ENCODE results near the gene ARHGAP25. TPM values are rescaled to one million over a fixed set of nuclear protein-coding genes. Genes with fewer than 3 reads are reported as not detected.

ARHGAP25 gene
- polyA plus RNA-seq, 3 donors = 20.8 to 56.8 (median 36.3) TPM

DNA sequence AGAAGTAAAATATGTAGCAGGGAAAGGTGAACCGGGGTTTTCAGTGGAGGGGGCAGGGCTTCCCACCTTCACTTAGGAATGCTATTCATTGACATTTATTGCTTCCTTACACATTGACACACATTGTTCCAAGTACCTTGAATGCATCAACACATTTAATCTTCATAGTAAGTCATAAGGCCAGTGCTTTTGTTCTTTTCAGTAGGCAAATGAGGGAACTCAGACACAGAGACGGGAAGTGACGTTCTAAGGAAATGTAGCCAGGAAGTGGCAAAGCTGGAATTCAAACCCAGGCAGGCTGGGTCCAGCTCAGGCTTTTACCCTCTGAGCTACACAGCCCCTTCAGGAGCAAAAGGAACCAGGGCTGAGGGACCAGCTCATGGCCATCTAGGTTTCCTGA, 115.9 kb downstream of the ARHGAP25 start:
- Histone ChIP-seq H3K4me1 (ENCODE audit: control insufficient read depth in 1 of 2, insufficient read depth in 2 of 2, low read length in 2 of 2) (peaks cover 8 to 16% of the 10 kb centered on the region in 2 donors), H3K36me3 (replicated peaks in 1 of 2; ENCODE audit: control insufficient read depth in 1 of 2, insufficient read depth in 2 of 2, low read length in 2 of 2) (no peaks in the 10 kb centered on the region), H3K27me3 (ENCODE audit: control insufficient read depth in 2 of 2, insufficient read depth in 2 of 2, low read length in 2 of 2) (no peaks in the 10 kb centered on the region), H3K79me2 (ENCODE audit: insufficient read depth, low read length) (no peaks in the 10 kb centered on the region), H3K4me2 (replicated peaks; ENCODE audit: extremely low read depth, low read length, poor library complexity, severe bottlenecking) (no peak overlapping the region), H3K27ac (ENCODE audit: low read depth in 1 of 2, low read length in 2 of 2) (no peak overlapping the region), H4K20me1 (ENCODE audit: insufficient read depth, low read length) (no peaks in the 10 kb centered on the region), H2AFZ (ENCODE audit: insufficient read depth, low read depth, low read length, poor library complexity, severe bottlenecking) (peak overlapping the region; percentile 73), H3K4me3 (replicated peaks in 1 of 3; ENCODE audit: low read depth in 2 of 3, low read length in 3 of 3) (no peak overlapping the region), H3K9ac (ENCODE audit: insufficient read depth, low read length, poor library complexity, severe bottlenecking) (no peak overlapping the region), H3K9me3 (replicated peaks in 1 of 2; ENCODE audit: control insufficient read depth in 1 of 2, insufficient read depth in 1 of 2, low read length in 2 of 2) (no peaks in the 10 kb centered on the region)
- H3K4me1 Mint-ChIP-seq = peaks cover 21% of the 10 kb centered on the region
- H3K36me3 Mint-ChIP-seq = no peaks in the 10 kb centered on the region
- peak in 1 of 3 donors; percentile 23 for DNase-seq
- TF ChIP-seq, protein P1, sequence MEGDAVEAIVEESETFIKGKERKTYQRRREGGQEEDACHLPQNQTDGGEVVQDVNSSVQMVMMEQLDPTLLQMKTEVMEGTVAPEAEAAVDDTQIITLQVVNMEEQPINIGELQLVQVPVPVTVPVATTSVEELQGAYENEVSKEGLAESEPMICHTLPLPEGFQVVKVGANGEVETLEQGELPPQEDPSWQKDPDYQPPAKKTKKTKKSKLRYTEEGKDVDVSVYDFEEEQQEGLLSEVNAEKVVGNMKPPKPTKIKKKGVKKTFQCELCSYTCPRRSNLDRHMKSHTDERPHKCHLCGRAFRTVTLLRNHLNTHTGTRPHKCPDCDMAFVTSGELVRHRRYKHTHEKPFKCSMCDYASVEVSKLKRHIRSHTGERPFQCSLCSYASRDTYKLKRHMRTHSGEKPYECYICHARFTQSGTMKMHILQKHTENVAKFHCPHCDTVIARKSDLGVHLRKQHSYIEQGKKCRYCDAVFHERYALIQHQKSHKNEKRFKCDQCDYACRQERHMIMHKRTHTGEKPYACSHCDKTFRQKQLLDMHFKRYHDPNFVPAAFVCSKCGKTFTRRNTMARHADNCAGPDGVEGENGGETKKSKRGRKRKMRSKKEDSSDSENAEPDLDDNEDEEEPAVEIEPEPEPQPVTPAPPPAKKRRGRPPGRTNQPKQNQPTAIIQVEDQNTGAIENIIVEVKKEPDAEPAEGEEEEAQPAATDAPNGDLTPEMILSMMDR (IDR thresholded peaks at IDR 0.05) = no peak
- intact Hi-C loops (cut with micrococcal nuclease) = no loop called here
- no peak overlapping the region for H3K4me3 Mint-ChIP-seq
- 23% methylated on average over 2 of the region's 3 CpGs for WGBS (ENCODE audit: insufficient coverage)
- peaks cover 0 to 3% (median 0%) of the 10 kb centered on the region in 3 donors for H3K27me3 Mint-ChIP-seq (ENCODE audit: low read depth in 3 of 3)
- no peak overlapping the region for H3K27ac Mint-ChIP-seq
- H3K9me3 Mint-ChIP-seq = no peaks in the 10 kb centered on the region

DNA sequence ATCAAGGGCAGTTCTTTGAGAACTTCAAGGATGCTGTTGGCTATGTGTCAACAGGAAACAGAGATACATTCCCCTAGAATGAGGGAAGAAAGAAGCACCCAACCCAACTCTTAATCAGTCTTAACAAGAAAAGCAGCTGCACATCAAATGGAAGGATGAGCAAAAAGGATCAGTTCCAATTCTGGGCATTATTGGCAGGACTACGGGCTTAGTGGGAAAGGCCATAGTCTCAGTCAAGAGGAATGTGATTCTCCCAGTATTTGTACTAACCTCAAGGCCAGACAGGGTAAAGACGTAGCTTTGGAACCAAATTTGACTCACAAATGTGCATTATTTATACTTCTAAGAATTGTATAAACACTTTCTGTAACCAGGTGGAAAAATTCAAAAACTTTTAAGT, 118.4 kb downstream of the ARHGAP25 start:
- Mint-ChIP-seq H3K9me3 (no peaks in the 10 kb centered on the region), H3K27me3 (ENCODE audit: low read depth in 3 of 3) (no peaks in the 10 kb centered on the region), H3K4me1 (peaks cover 33% of the 10 kb centered on the region), H3K4me3 (no peak overlapping the region), H3K27ac (no peak overlapping the region), H3K36me3 (no peaks in the 10 kb centered on the region)
- Histone ChIP-seq H3K4me1 (ENCODE audit: control insufficient read depth in 1 of 2, insufficient read depth in 2 of 2, low read length in 2 of 2) (peaks cover 19 to 28% of the 10 kb centered on the region in 2 donors), H3K27ac (ENCODE audit: low read depth in 1 of 2, low read length in 2 of 2) (no peak overlapping the region), H4K20me1 (ENCODE audit: insufficient read depth, low read length) (no peaks in the 10 kb centered on the region), H3K36me3 (replicated peaks in 1 of 2; ENCODE audit: control insufficient read depth in 1 of 2, insufficient read depth in 2 of 2, low read length in 2 of 2) (no peaks in the 10 kb centered on the region), H2AFZ (ENCODE audit: insufficient read depth, low read depth, low read length, poor library complexity, severe bottlenecking) (no peak overlapping the region), H3K27me3 (ENCODE audit: control insufficient read depth in 2 of 2, insufficient read depth in 2 of 2, low read length in 2 of 2) (no peaks in the 10 kb centered on the region), H3K9me3 (replicated peaks in 1 of 2; ENCODE audit: control insufficient read depth in 1 of 2, insufficient read depth in 1 of 2, low read length in 2 of 2) (no peaks in the 10 kb centered on the region), H3K4me3 (replicated peaks in 1 of 3; ENCODE audit: low read depth in 2 of 3, low read length in 3 of 3) (no peak overlapping the region), H3K4me2 (replicated peaks; ENCODE audit: extremely low read depth, low read length, poor library complexity, severe bottlenecking) (no peak overlapping the region), H3K9ac (ENCODE audit: insufficient read depth, low read length, poor library complexity, severe bottlenecking) (no peak overlapping the region), H3K79me2 (ENCODE audit: insufficient read depth, low read length) (no peaks in the 10 kb centered on the region)
- TF ChIP-seq, protein P1 (IDR thresholded peaks at IDR 0.05) = no peak
- intact Hi-C loops (cut with micrococcal nuclease) = no loop called here
- WGBS (ENCODE audit: insufficient coverage) = 100% methylated on average over 1 of the region's 2 CpGs
- DNase-seq = no peak

Data from CD14-positive monocyte (primary cell).